Ishikawa (cell line): ENCODE measurements around the gene TNFRSF12A.

Experiments used
- CEBPB ChIP-seq: IDR thresholded peaks from 2 replicates; pipeline ENCODE4 v1.6.1; 2012
- CREB1 ChIP-seq: IDR thresholded peaks from 2 replicates; pipeline ENCODE4 v1.6.1; 2012; ENCODE audit warnings: low read depth
- EGR1 ChIP-seq: IDR thresholded peaks from 2 replicates; pipeline ENCODE4 v1.6.1; 2012
- EP300 ChIP-seq: IDR thresholded peaks from 2 replicates; pipeline ENCODE4 v1.6.1; 2012; ENCODE audit warnings: borderline replicate concordance
- FOXM1 ChIP-seq: IDR thresholded peaks from 2 replicates; pipeline ENCODE4 v1.6.1; 2012; ENCODE audit warnings: low read depth, borderline replicate concordance
- MAX ChIP-seq: IDR thresholded peaks from 2 replicates; pipeline ENCODE4 v1.6.1; 2012
- NFIC ChIP-seq: IDR thresholded peaks from 2 replicates; pipeline ENCODE4 v1.6.1; 2012
- RAD21 ChIP-seq: IDR thresholded peaks from 2 replicates; pipeline ENCODE4 v1.6.1; 2012; ENCODE audit warnings: low read depth
- REST ChIP-seq: IDR thresholded peaks from 2 replicates; pipeline ENCODE4 v1.6.1; 2012; ENCODE audit warnings: low read depth, mild to moderate bottlenecking
- TAF1 ChIP-seq: IDR thresholded peaks from 2 replicates; pipeline ENCODE4 v1.6.1; 2012; ENCODE audit warnings: low read depth, mild to moderate bottlenecking
- TCF12 ChIP-seq: IDR thresholded peaks from 2 replicates; pipeline ENCODE4 v1.6.1; 2012; ENCODE audit warnings: low read depth
- TEAD4 ChIP-seq: IDR thresholded peaks from 2 replicates; pipeline ENCODE4 v1.6.1; 2012
- USF1 ChIP-seq: IDR thresholded peaks from 2 replicates; pipeline ENCODE4 v1.6.1; 2012
- YY1 ChIP-seq: IDR thresholded peaks from 2 replicates; pipeline ENCODE4 v1.6.1; 2012; ENCODE audit warnings: low read depth
- ZBTB7A ChIP-seq: IDR thresholded peaks from 2 replicates; pipeline ENCODE4 v1.6.1; 2012; ENCODE audit warnings: low read depth

The TNFRSF12A gene

GRCh38 chr16:3007059-3007956 is 12.9 kb upstream of the TNFRSF12A start:
- no peak for TF ChIP-seq CREB1
- TF ChIP-seq MAX: no peak
- no peak for TF ChIP-seq ZBTB7A
- TF ChIP-seq EP300: no peak
- no peak for TF ChIP-seq TCF12
- TF ChIP-seq RAD21: no peak
- TF ChIP-seq EGR1: no peak
- TF ChIP-seq FOXM1: no peak
- TF ChIP-seq TAF1: no peak
- TF ChIP-seq USF1: no peak
- TF ChIP-seq NFIC: no peak
- TF ChIP-seq YY1: no peak
- no peak for TF ChIP-seq TEAD4
- no peak for TF ChIP-seq CEBPB
- no peak for TF ChIP-seq REST

GRCh38 chr16:3007957-3008689 is 12.0 kb upstream of the TNFRSF12A start:
- TF ChIP-seq RAD21 (no peak), TCF12 (no peak), CREB1 (no peak), NFIC (no peak), CEBPB (no peak), TEAD4 (no peak), EGR1 (no peak), USF1 (no peak), EP300 (no peak), MAX (no peak), ZBTB7A (no peak), FOXM1 (no peak)

- no peak for TF ChIP-seq CREB1
- TF ChIP-seq CEBPB: no peak
- no peak for TF ChIP-seq NFIC
- TF ChIP-seq EP300: no peak
- no peak for TF ChIP-seq USF1
- no peak for TF ChIP-seq REST
- no peak for TF ChIP-seq RAD21
- no peak for TF ChIP-seq TEAD4
- TF ChIP-seq FOXM1: no peak
- no peak for TF ChIP-seq TCF12
- TF ChIP-seq EGR1: no peak
- no peak for TF ChIP-seq TAF1
- no peak for TF ChIP-seq ZBTB7A
- TF ChIP-seq MAX: no peak
These were observed 11.5 kb upstream of the TNFRSF12A start for GRCh38 chr16:3008690-3009037.

GRCh38 chr16:3009568-3010390 is 10.4 kb upstream of the TNFRSF12A start:
- peak; percentile 86 for TF ChIP-seq NFIC
- peak; percentile 97 for TF ChIP-seq ZBTB7A
- 0 out of 2 replicates have a peak, but pooled peaks have one; percentile 23 for TF ChIP-seq TAF1
- peak; percentile 73 for TF ChIP-seq MAX
- peak; percentile 69; the same call in 1 of the 2 replicates for TF ChIP-seq FOXM1
- TF ChIP-seq REST: no peak
- peak; percentile 95 for TF ChIP-seq TCF12
- TF ChIP-seq EP300: peak; percentile 89
- TF ChIP-seq TEAD4: peak; percentile 96
- 0 out of 2 replicates have a peak, but pooled peaks have one; percentile 17 for TF ChIP-seq CREB1
- TF ChIP-seq YY1: peak; percentile 67
- peak; percentile 27; the same call in 1 of the 2 replicates for TF ChIP-seq USF1
- TF ChIP-seq EGR1: no peak; the same call in 1 of the 2 replicates
- TF ChIP-seq RAD21: no peak
- peak; percentile 35; the same call in 1 of the 2 replicates for TF ChIP-seq CEBPB
